Transverse colon (tissue), 4 donors: Measurements from ENCODE around the gene SHROOM3. TPM values are rescaled to one million over a fixed set of nuclear protein-coding genes. Genes with fewer than 3 reads are reported as not detected.

Experiments
- DNase-seq: peaks from one replicate; pipeline ENCODE4 v3.0.0-alpha.2; 2019
- H3K27ac ChIP-seq, 4 donors: fragments of 200-600 bp; sonication (generic); 2 replicates each; pipeline ENCODE4 v1.5.1; 2016 to 2018; ENCODE audit warnings: inconsistent platforms in 4 of 4
- H3K27me3 ChIP-seq: fragments of 200-600 bp; sonication (generic); 2 replicates; pipeline ENCODE4 v1.5.1; 2017; ENCODE audit warnings: inconsistent platforms
- H3K36me3 ChIP-seq, 4 donors: fragments of 200-600 bp; sonication (generic); 2 replicates each; pipeline ENCODE4 v1.5.1; 2017 to 2019; ENCODE audit warnings: inconsistent platforms in 4 of 4
- H3K4me1 ChIP-seq, 4 donors: fragments of 200-600 bp; sonication (generic); 2 replicates each; pipeline ENCODE4 v1.5.1; 2017 to 2020; ENCODE audit warnings: inconsistent platforms in 4 of 4
- H3K4me3 ChIP-seq, 4 donors: fragments of 200-600 bp; sonication (generic); 1 replicate in 1 of 4; 2 replicates in 3 of 4; pipeline versions ENCODE4 v1.5.1 to v1.6.1; 2017 to 2019; ENCODE audit warnings: inconsistent platforms in 4 of 4
- H3K9me3 ChIP-seq, 2 donors: fragments of 200-600 bp; sonication (generic); 2 replicates each; pipeline ENCODE4 v1.5.1; 2017 to 2019; ENCODE audit warnings: inconsistent platforms in 2 of 2
- EP300 ChIP-seq: sonication (generic); formaldehyde crosslinking; IDR thresholded peaks from one replicate; pipeline ENCODE4 v1.6.1; 2017; ENCODE audit warnings: antibody characterized with exemption, low read depth
- POLR2A ChIP-seq: fragments of 450-650 bp; IDR thresholded peaks from one replicate; pipeline ENCODE4 v1.6.1; 2016; ENCODE audit warnings: antibody characterized with exemption, mild to moderate bottlenecking, moderate library complexity
- POLR2AphosphoS5 ChIP-seq, 3 donors: sonication (generic); formaldehyde crosslinking; IDR thresholded peaks; one replicate each; pipeline ENCODE4 v1.6.1; 2016; ENCODE audit warnings: antibody characterized with exemption in 3 of 3
- WGBS, 2 donors: methylation state at CpG; one replicate each; pipeline ENCODE4 v1.1.5; 2018; ENCODE audit warnings: low coverage in 1 of 2; 5-methylcytosine and 5-hydroxymethylcytosine counted together
- in situ Hi-C, 4 donors: fragments of 200-750 bp; cut with MboI; loops; one replicate each; pipeline versions ENCODE4 v1.15.0 to v1.15.1; 2017; ENCODE audit warnings: low sequenced_read_pairs in 3 of 4, low pct_ligation_motif_present in 1 of 4, low pct_unique_long_range_greater_than_20kb in 1 of 4
- intact Hi-C: fragments of 100-400 bp; cut with DNase I; formaldehyde crosslinking; loops from one replicate; pipeline ENCODE4 v1.15.1; 2023; ENCODE audit warnings: low total_unique reads
- small RNA-seq, 4 donors: library from RNA; depleted of rRNA; stranded (forward); fragments of <200 nt; gene quantifications; one replicate each; pipeline ENCODE3, GENCODE V24; 2016
- total RNA-seq, 4 donors: library from RNA; depleted of rRNA; stranded (reverse); fragments of >200 nt; gene quantifications; one replicate each; pipeline ENCODE4 v1.1.0, GENCODE V29; 2016
- TF ChIP-seq, protein P1 (sequence below), 5 experiments: fragments of 200-600 bp in 3 of 5; fragments of 450-650 bp in 2 of 5; sonication (generic) in 3 of 5; IDR thresholded peaks; 1 replicate in 2 of 5; 2 replicates in 3 of 5; pipeline ENCODE4 v1.5.1; 2016 to 2017; ENCODE audit warnings: antibody characterized with exemption in 5 of 5, inconsistent platforms in 3 of 5, mild to moderate bottlenecking in 2 of 5, moderate library complexity in 1 of 5

The SHROOM3 gene
- total RNA-seq, 4 donors from 2014 or later: 182 to 456 (median 437) TPM

GRCh38 chr4:76830964-76831703, 396.1 kb downstream of the SHROOM3 start:
- H3K36me3 ChIP-seq: no peaks in the 10 kb centered on the region
- in situ Hi-C loops: no loop called here
- intact Hi-C loops: no loop called here
- peak overlapping the region in 2 of 4 donors; percentile 28 to 33 for H3K4me3 ChIP-seq
- H3K27me3 ChIP-seq: no peaks in the 10 kb centered on the region
- H3K4me1 ChIP-seq: peaks cover 16 to 25% (median 19%) of the 10 kb centered on the region in 4 donors
- H3K9me3 ChIP-seq: no peaks in the 10 kb centered on the region
- 34 to 44% methylated on average over 6 to 11 of the region's 11 CpGs for WGBS, 2 donors
- TF ChIP-seq POLR2A: peak; percentile 83
- TF ChIP-seq, protein P1, sequence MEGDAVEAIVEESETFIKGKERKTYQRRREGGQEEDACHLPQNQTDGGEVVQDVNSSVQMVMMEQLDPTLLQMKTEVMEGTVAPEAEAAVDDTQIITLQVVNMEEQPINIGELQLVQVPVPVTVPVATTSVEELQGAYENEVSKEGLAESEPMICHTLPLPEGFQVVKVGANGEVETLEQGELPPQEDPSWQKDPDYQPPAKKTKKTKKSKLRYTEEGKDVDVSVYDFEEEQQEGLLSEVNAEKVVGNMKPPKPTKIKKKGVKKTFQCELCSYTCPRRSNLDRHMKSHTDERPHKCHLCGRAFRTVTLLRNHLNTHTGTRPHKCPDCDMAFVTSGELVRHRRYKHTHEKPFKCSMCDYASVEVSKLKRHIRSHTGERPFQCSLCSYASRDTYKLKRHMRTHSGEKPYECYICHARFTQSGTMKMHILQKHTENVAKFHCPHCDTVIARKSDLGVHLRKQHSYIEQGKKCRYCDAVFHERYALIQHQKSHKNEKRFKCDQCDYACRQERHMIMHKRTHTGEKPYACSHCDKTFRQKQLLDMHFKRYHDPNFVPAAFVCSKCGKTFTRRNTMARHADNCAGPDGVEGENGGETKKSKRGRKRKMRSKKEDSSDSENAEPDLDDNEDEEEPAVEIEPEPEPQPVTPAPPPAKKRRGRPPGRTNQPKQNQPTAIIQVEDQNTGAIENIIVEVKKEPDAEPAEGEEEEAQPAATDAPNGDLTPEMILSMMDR (IDR thresholded peaks at IDR 0.05): no peak
- TF ChIP-seq POLR2AphosphoS5 (IDR thresholded peaks at IDR 0.05): peak; percentile 53 to 93 (median 90)
- TF ChIP-seq EP300: no peak
- H3K27ac ChIP-seq: peak overlapping the region; percentile 83 to 94 (median 86)
- DNase-seq: peak; percentile 79

GRCh38 chr4:76831711-76832373, 396.8 kb downstream of the SHROOM3 start:
- in situ Hi-C loops (no loop called here), intact Hi-C loops (no loop called here)
- no peak for DNase-seq
- peak overlapping the region; percentile 83 to 94 (median 86) for H3K27ac ChIP-seq
- no peaks in the 10 kb centered on the region for H3K36me3 ChIP-seq
- no peaks in the 10 kb centered on the region for H3K9me3 ChIP-seq
- peak overlapping the region in 1 of 4 donors; percentile 33 for H3K4me3 ChIP-seq
- TF ChIP-seq, protein P1 (IDR thresholded peaks at IDR 0.05): no peak
- WGBS, 2 donors: 24 to 50% methylated on average over 3 to 7 of the region's 7 CpGs
- no peaks in the 10 kb centered on the region for H3K27me3 ChIP-seq
- peaks cover 16 to 25% (median 19%) of the 10 kb centered on the region in 4 donors for H3K4me1 ChIP-seq

Small RNA genes within 50 kb of the gene (small RNA-seq; reads per million reads assigned to genes)
- gene MIR4450: 0 reads per million in 4 donors
- gene RF00278: 0 reads per million in 4 donors
- 0 reads per million in 4 donors for gene RNU6-145P

Other genes with a start within 250 kb of the SHROOM3 start
- 100 to 1,000 TPM; 139 to 210 (median 194) TPM for gene SCARB2, start 221.4 kb upstream of the SHROOM3 start, total RNA-seq
- gene FAM47E, start 183.5 kb upstream of the SHROOM3 start, total RNA-seq: 1 to 10 TPM in 3 of 4 donors, under 1 TPM in 1; 0.20 to 7.8 (median 2.8) TPM
- gene STBD1, start 128.5 kb upstream of the SHROOM3 start, total RNA-seq: 10 to 100 TPM in 3 of 4 donors, 1 to 10 TPM in 1; 5.4 to 48.7 (median 17.0) TPM
- under 1 TPM in 2 of 4 donors, not detected in 2; 0.16 to 0.55 TPM for gene CCDC158, start 14.1 kb upstream of the SHROOM3 start, total RNA-seq